ENCODE results near the gene TFF1.

The TFF1 gene

DNA sequence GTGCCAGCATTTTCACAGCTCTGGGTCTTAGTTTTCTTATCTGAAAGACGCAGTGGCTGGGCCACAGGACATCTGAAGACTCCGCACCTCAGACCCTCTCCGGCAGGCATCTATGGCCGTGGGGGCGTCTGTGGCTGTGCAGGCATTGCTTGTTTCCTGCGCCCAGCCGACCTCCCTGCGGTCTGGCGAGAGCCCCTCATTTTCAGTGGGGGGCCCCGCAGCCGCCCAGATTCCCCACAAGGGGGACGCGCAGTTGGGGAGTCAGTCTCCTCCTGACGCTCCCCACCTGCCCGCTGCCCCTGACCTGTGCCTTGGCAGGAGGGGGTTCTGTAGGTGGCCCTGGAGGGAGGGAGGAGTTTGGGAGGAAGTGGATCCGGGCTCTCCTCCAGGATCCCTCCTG lies 3.5 kb upstream of the TFF1 start:
- Histone ChIP-seq H3K36me3 (ENCODE audit: control insufficient read depth in 2 of 2, insufficient read depth in 1 of 2, low read length in 2 of 2) (no peaks in the 10 kb centered on the region), H3K27ac (ENCODE audit: extremely low read depth, low read depth, low read length) (no peak overlapping the region), H3K9me3 (ENCODE audit: control insufficient read depth, insufficient read depth, low read depth, low read length) (no peaks in the 10 kb centered on the region), H3K4me3 (ENCODE audit: low read depth, low read length) (no peak overlapping the region), H3K4me1 (ENCODE audit: control insufficient read depth, insufficient read depth, low read length) (no peaks in the 10 kb centered on the region)
- POLR2A ChIA-PET = no interaction called here
- TF ChIP-seq, protein P1, sequence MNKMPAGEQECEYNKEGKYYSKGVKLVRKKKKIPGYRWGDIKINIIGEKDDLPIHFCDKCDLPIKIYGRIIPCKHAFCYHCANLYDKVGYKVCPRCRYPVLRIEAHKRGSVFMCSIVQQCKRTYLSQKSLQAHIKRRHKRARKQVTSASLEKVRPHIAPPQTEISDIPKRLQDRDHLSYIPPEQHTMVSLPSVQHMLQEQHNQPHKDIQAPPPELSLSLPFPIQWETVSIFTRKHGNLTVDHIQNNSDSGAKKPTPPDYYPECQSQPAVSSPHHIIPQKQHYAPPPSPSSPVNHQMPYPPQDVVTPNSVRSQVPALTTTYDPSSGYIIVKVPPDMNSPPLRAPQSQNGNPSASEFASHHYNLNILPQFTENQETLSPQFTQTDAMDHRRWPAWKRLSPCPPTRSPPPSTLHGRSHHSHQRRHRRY (tag by site-specific recombination; IDR thresholded peaks at IDR 0.05) = no peak
- no peak for TF ChIP-seq KLF7 (tag by site-specific recombination; IDR thresholded peaks at IDR 0.05; ENCODE audit: borderline replicate concordance)
- no peak for TF ChIP-seq ZNF768 (tag by site-specific recombination; IDR thresholded peaks at IDR 0.05)
- no peak for TF ChIP-seq ZNF785 (tag by site-specific recombination; IDR thresholded peaks at IDR 0.05)
- TF ChIP-seq ZNF292 (tag by site-specific recombination; IDR thresholded peaks at IDR 0.05; ENCODE audit: borderline replicate concordance, low read depth) = no peak
- TF ChIP-seq, protein P2, sequence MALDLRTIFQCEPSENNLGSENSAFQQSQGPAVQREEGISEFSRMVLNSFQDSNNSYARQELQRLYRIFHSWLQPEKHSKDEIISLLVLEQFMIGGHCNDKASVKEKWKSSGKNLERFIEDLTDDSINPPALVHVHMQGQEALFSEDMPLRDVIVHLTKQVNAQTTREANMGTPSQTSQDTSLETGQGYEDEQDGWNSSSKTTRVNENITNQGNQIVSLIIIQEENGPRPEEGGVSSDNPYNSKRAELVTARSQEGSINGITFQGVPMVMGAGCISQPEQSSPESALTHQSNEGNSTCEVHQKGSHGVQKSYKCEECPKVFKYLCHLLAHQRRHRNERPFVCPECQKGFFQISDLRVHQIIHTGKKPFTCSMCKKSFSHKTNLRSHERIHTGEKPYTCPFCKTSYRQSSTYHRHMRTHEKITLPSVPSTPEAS (tag by site-specific recombination; IDR thresholded peaks at IDR 0.05) = no peak
- TF ChIP-seq ZBTB48 (tag by site-specific recombination; IDR thresholded peaks at IDR 0.05) = no peak
- no peak for TF ChIP-seq ZNF214 (tag by site-specific recombination; IDR thresholded peaks at IDR 0.05; ENCODE audit: borderline replicate concordance)
- TF ChIP-seq ZNF248 (tag by site-specific recombination; IDR thresholded peaks at IDR 0.05) = no peak
- TF ChIP-seq ZNF138 (tag by site-specific recombination; IDR thresholded peaks at IDR 0.05; ENCODE audit: borderline replicate concordance) = no peak
- CTCF ChIA-PET = interaction anchor here (0.7 kb wide), 2 partner anchors 230 to 933 kb away, joined by 3 read pairs; no protein-coding TSS in a partner anchor

GRCh38 chr21:42367367-42368165 lies 1.2 kb upstream of the TFF1 start:
- ChIA-PET POLR2A (no interaction called here), CTCF (interaction anchor here (0.5 to 1.7 kb wide), 6 partner anchors 10 to 755 kb away, joined by 3 to 5 read pairs (median 4); no protein-coding TSS in a partner anchor)
- no peaks in the 10 kb centered on the region for H3K4me1 ChIP-seq (ENCODE audit: control insufficient read depth, insufficient read depth, low read length)
- no peak overlapping the region for H3K4me3 ChIP-seq (ENCODE audit: low read depth, low read length)
- no peaks in the 10 kb centered on the region for H3K9me3 ChIP-seq (ENCODE audit: control insufficient read depth, insufficient read depth, low read depth, low read length)
- H3K36me3 ChIP-seq (ENCODE audit: control insufficient read depth in 2 of 2, insufficient read depth in 1 of 2, low read length in 2 of 2) = no peaks in the 10 kb centered on the region
- H3K27ac ChIP-seq (ENCODE audit: extremely low read depth, low read depth, low read length) = no peak overlapping the region
- TF ChIP-seq ZNF623 (tag by site-specific recombination; IDR thresholded peaks at IDR 0.05) (no peak), MEIS1 (CRISPR knock-in tag; IDR thresholded peaks at IDR 0.05; ENCODE audit: borderline replicate concordance) (no peak), KLF17 (tag by site-specific recombination; IDR thresholded peaks at IDR 0.05) (no peak), EGR2 (tag by site-specific recombination; IDR thresholded peaks at IDR 0.05; ENCODE audit: low read depth) (no peak), PRDM4 (tag by site-specific recombination; IDR thresholded peaks at IDR 0.05) (no peak), KLF1 (tag by site-specific recombination; IDR thresholded peaks at IDR 0.05) (no peak), RBAK (tag by site-specific recombination; IDR thresholded peaks at IDR 0.05) (no peak), ZNF133 (tag by site-specific recombination; IDR thresholded peaks at IDR 0.05) (no peak), ZNF24 (tag by site-specific recombination; IDR thresholded peaks at IDR 0.05) (no peak), ZNF514 (tag by site-specific recombination; IDR thresholded peaks at IDR 0.05) (no peak), ZFP69B (tag by site-specific recombination; IDR thresholded peaks at IDR 0.05) (no peak), ZNF202 (tag by site-specific recombination; IDR thresholded peaks at IDR 0.05; ENCODE audit: borderline replicate concordance) (no peak), ZNF76 (tag by site-specific recombination; IDR thresholded peaks at IDR 0.05; ENCODE audit: borderline replicate concordance, low read depth) (no peak), ZNF658 (tag by site-specific recombination; IDR thresholded peaks at IDR 0.05) (no peak)
- TF ChIP-seq, protein P3, sequence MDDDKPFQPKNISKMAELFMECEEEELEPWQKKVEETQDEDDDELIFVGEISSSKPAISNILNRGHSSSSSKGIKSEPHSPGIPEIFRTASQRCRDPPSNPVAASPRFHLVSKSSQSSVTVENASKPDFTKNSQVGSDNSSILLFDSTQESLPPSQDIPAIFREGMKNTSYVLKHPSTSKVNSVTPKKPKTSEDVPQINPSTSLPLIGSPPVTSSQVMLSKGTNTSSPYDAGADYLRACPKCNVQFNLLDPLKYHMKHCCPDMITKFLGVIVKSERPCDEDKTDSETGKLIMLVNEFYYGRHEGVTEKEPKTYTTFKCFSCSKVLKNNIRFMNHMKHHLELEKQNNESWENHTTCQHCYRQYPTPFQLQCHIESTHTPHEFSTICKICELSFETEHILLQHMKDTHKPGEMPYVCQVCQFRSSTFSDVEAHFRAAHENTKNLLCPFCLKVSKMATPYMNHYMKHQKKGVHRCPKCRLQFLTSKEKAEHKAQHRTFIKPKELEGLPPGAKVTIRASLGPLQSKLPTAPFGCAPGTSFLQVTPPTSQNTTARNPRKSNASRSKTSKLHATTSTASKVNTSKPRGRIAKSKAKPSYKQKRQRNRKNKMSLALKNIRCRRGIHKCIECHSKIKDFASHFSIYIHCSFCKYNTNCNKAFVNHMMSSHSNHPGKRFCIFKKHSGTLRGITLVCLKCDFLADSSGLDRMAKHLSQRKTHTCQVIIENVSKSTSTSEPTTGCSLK (tag by site-specific recombination; IDR thresholded peaks at IDR 0.05) = no peak
